Naive B cell (primary cell): ENCODE data around the gene ANKRD23. TPM values are rescaled to one million over a fixed set of nuclear protein-coding genes. Genes with fewer than 3 reads are reported as not detected.

Experiments used
- ATAC-seq, 2 donors: fragments of 150-1000 bp; cut with Tn5 transposase; 2 replicates each; pipeline ENCODE4 v1.10.0; 2021; ENCODE audit warnings: low read depth in 2 of 2, mild to moderate bottlenecking in 2 of 2, moderate library complexity in 2 of 2
- DNase-seq: peaks from one replicate; pipeline ENCODE4 v3.0.0; 2022
- H3K27ac Mint-ChIP-seq, 6 donors: one replicate each; pipeline ENCODE4 v1.8.0; 2020 to 2022; ENCODE audit warnings: mild to moderate bottlenecking in 6 of 6, mixed read lengths in 6 of 6, moderate library complexity in 5 of 6, inconsistent platforms in 2 of 6
- H3K27me3 Mint-ChIP-seq, 3 donors: one replicate each; pipeline ENCODE4 v1.8.0; 2021 to 2022; ENCODE audit warnings: mixed read lengths in 3 of 3, mild to moderate bottlenecking in 1 of 3
- H3K36me3 Mint-ChIP-seq, 2 donors: one replicate each; pipeline ENCODE4 v1.8.0; 2020 to 2022; ENCODE audit warnings: mixed read lengths in 2 of 2, inconsistent platforms in 1 of 2, mild to moderate bottlenecking in 1 of 2
- H3K4me1 Mint-ChIP-seq, 3 donors: one replicate each; pipeline ENCODE4 v1.8.0; 2020 to 2022; ENCODE audit warnings: mixed read lengths in 3 of 3, inconsistent platforms in 1 of 3, mild to moderate bottlenecking in 1 of 3, moderate library complexity in 1 of 3
- H3K4me3 Mint-ChIP-seq, 8 donors: one replicate each; pipeline ENCODE4 v1.8.0; 2020 to 2022; ENCODE audit warnings: mild to moderate bottlenecking in 8 of 8, mixed read lengths in 8 of 8, moderate library complexity in 8 of 8, inconsistent platforms in 2 of 8
- H3K9me3 Mint-ChIP-seq, 7 donors: one replicate each; pipeline ENCODE4 v1.8.0; 2020 to 2022; ENCODE audit warnings: mixed read lengths in 7 of 7, mild to moderate bottlenecking in 5 of 7, inconsistent platforms in 2 of 7, moderate library complexity in 1 of 7
- polyA plus RNA-seq, 6 donors: library from polyadenylated mRNA; unstranded; fragments of 300-500 nt; fragmentation: Illumina TruSeq; gene quantifications; one replicate each; pipeline ENCODE4 v1.2.3, GENCODE V29; 2021; ENCODE audit warnings: low read depth in 6 of 6

ANKRD23 gene
- polyA plus RNA-seq, 6 donors from 2014 or later = 0.44 to 1.4 (median 1.1) TPM; not detected in 2

GRCh38 chr2:96832754-96833507 lies 10.9 kb downstream of the ANKRD23 start:
- Mint-ChIP-seq H3K27ac (peak overlapping the region in 5 of 6 donors; percentile 11 to 91 (median 62)), H3K27me3 (no peaks in the 10 kb centered on the region), H3K36me3 (peaks cover 12 to 21% of the 10 kb centered on the region in 2 donors), H3K4me3 (peak overlapping the region in 1 of 8 donors; percentile 29), H3K9me3 (no peaks in the 10 kb centered on the region), H3K4me1 (peaks cover 10 to 14% (median 10%) of the 10 kb centered on the region in 3 donors)
- no peak for DNase-seq
- ATAC-seq = peak; percentile 58 to 71

GRCh38 chr2:96832408-96832753 lies 11.4 kb downstream of the ANKRD23 start:
- Mint-ChIP-seq H3K27ac (peak overlapping the region in 2 of 6 donors; percentile 4 to 69), H3K4me3 (no peak overlapping the region), H3K36me3 (peaks cover 12 to 21% of the 10 kb centered on the region in 2 donors), H3K4me1 (peaks cover 10 to 14% (median 10%) of the 10 kb centered on the region in 3 donors), H3K27me3 (no peaks in the 10 kb centered on the region), H3K9me3 (no peaks in the 10 kb centered on the region)
- DNase-seq (no peak), ATAC-seq (no peak)

- Mint-ChIP-seq H3K27me3 (no peaks in the 10 kb centered on the region), H3K4me3 (no peak overlapping the region), H3K27ac (peak overlapping the region in 2 of 6 donors; percentile 4 to 56), H3K4me1 (peaks cover 10 to 14% (median 10%) of the 10 kb centered on the region in 3 donors), H3K9me3 (no peaks in the 10 kb centered on the region), H3K36me3 (peaks cover 12 to 21% of the 10 kb centered on the region in 2 donors)
- DNase-seq (no peak), ATAC-seq (no peak)
Measured at GRCh38 chr2:96831679-96832078, 12.1 kb downstream of the ANKRD23 start.

- Mint-ChIP-seq H3K27ac (peak overlapping the region in 2 of 6 donors; percentile 45 to 77), H3K4me1 (peaks cover 10 to 11% (median 10%) of the 10 kb centered on the region in 3 donors), H3K27me3 (no peaks in the 10 kb centered on the region), H3K9me3 (no peaks in the 10 kb centered on the region), H3K4me3 (peak overlapping the region in 1 of 8 donors; percentile 34), H3K36me3 (peaks cover 12 to 21% of the 10 kb centered on the region in 2 donors)
- DNase-seq (no peak), ATAC-seq (no peak)
Measured at GRCh38 chr2:96830044-96830562, 13.7 kb downstream of the ANKRD23 start.

- no peaks in the 10 kb centered on the region for H3K9me3 Mint-ChIP-seq
- peaks cover 12 to 21% of the 10 kb centered on the region in 2 donors for H3K36me3 Mint-ChIP-seq
Measured at GRCh38 chr2:96828874-96829273, 14.9 kb downstream of the ANKRD23 start.

GRCh38 chr2:96828436-96828835 lies 15.4 kb downstream of the ANKRD23 start:
- ATAC-seq = no peak
- H3K27me3 Mint-ChIP-seq = no peaks in the 10 kb centered on the region
- H3K9me3 Mint-ChIP-seq = no peaks in the 10 kb centered on the region
- peak overlapping the region in 1 of 6 donors; percentile 72 for H3K27ac Mint-ChIP-seq
- no peak for DNase-seq
- H3K36me3 Mint-ChIP-seq = peaks cover 12 to 21% of the 10 kb centered on the region in 2 donors
- no peak overlapping the region for H3K4me3 Mint-ChIP-seq
- H3K4me1 Mint-ChIP-seq = peaks cover 10 to 11% (median 10%) of the 10 kb centered on the region in 3 donors

More at GRCh38 chr2:96828874-96829273, 14.9 kb downstream of the ANKRD23 start:
- ATAC-seq (no peak), DNase-seq (no peak)
- H3K4me1 Mint-ChIP-seq = peaks cover 10 to 13% (median 10%) of the 10 kb centered on the region in 3 donors
- no peaks in the 10 kb centered on the region for H3K27me3 Mint-ChIP-seq
- H3K27ac Mint-ChIP-seq = no peak overlapping the region
- H3K4me3 Mint-ChIP-seq = no peak overlapping the region

- peaks cover 8 to 21% of the 10 kb centered on the region in 2 donors for H3K36me3 Mint-ChIP-seq
- DNase-seq = no peak
- no peaks in the 10 kb centered on the region for H3K9me3 Mint-ChIP-seq
- no peak overlapping the region for H3K27ac Mint-ChIP-seq
- no peak overlapping the region for H3K4me3 Mint-ChIP-seq
- H3K4me1 Mint-ChIP-seq = peaks cover 4 to 7% (median 6%) of the 10 kb centered on the region in 3 donors
- no peak for ATAC-seq
- no peaks in the 10 kb centered on the region for H3K27me3 Mint-ChIP-seq
Measured at GRCh38 chr2:96826546-96827278, 17.1 kb downstream of the ANKRD23 start.

GRCh38 chr2:96825057-96825456 lies 18.8 kb downstream of the ANKRD23 start:
- Mint-ChIP-seq H3K27ac (no peak overlapping the region), H3K4me1 (peaks cover 17 to 21% (median 20%) of the 10 kb centered on the region in 3 donors), H3K9me3 (no peaks in the 10 kb centered on the region), H3K4me3 (no peak overlapping the region), H3K27me3 (no peaks in the 10 kb centered on the region), H3K36me3 (peaks cover 7 to 24% of the 10 kb centered on the region in 2 donors)
- DNase-seq (no peak), ATAC-seq (no peak)

- DNase-seq = no peak
- ATAC-seq = no peak
- H3K4me1 Mint-ChIP-seq = peaks cover 21 to 29% (median 27%) of the 10 kb centered on the region in 3 donors
- H3K27me3 Mint-ChIP-seq = no peaks in the 10 kb centered on the region
- H3K36me3 Mint-ChIP-seq = peaks cover 0 to 19% of the 10 kb centered on the region in 2 donors
- H3K9me3 Mint-ChIP-seq = no peaks in the 10 kb centered on the region
- no peak overlapping the region for H3K4me3 Mint-ChIP-seq
- no peak overlapping the region for H3K27ac Mint-ChIP-seq
Measured at GRCh38 chr2:96824079-96824870, 19.5 kb downstream of the ANKRD23 start.

GRCh38 chr2:96823198-96823597 lies 20.6 kb downstream of the ANKRD23 start:
- no peak for ATAC-seq
- Mint-ChIP-seq H3K27ac (no peak overlapping the region), H3K27me3 (no peaks in the 10 kb centered on the region), H3K4me3 (no peak overlapping the region), H3K4me1 (peaks cover 28 to 40% (median 37%) of the 10 kb centered on the region in 3 donors), H3K36me3 (peaks cover 0 to 10% of the 10 kb centered on the region in 2 donors), H3K9me3 (no peaks in the 10 kb centered on the region)
- no peak for DNase-seq

GRCh38 chr2:96822786-96823185 lies 21.0 kb downstream of the ANKRD23 start:
- Mint-ChIP-seq H3K27me3 (no peaks in the 10 kb centered on the region), H3K4me1 (peaks cover 32 to 44% (median 41%) of the 10 kb centered on the region in 3 donors), H3K4me3 (no peak overlapping the region), H3K36me3 (peaks cover 0 to 7% of the 10 kb centered on the region in 2 donors), H3K9me3 (no peaks in the 10 kb centered on the region), H3K27ac (no peak overlapping the region)
- ATAC-seq (no peak), DNase-seq (no peak)

GRCh38 chr2:96821113-96821675 lies 22.6 kb downstream of the ANKRD23 start:
- no peak for DNase-seq
- no peak for ATAC-seq
- H3K27ac Mint-ChIP-seq = peak overlapping the region in 3 of 6 donors; percentile 3 to 29 (median 14)
- H3K36me3 Mint-ChIP-seq = peaks cover 0 to 7% of the 10 kb centered on the region in 2 donors
- peak overlapping the region in 3 of 8 donors; percentile 22 to 54 (median 42) for H3K4me3 Mint-ChIP-seq
- H3K9me3 Mint-ChIP-seq = no peaks in the 10 kb centered on the region
- no peaks in the 10 kb centered on the region for H3K27me3 Mint-ChIP-seq
- H3K4me1 Mint-ChIP-seq = peaks cover 38 to 51% (median 46%) of the 10 kb centered on the region in 3 donors
